DND-41 (cell line): ENCODE results near the gene NID2.

Experiments
- ATAC-seq: fragments of 200-7000 bp; cut with Tn5 transposase; 3 replicates; pipeline ENCODE4 v1.9.1; 2021; ENCODE audit warnings: low read depth; ENCODE audit not compliant: insufficient read depth
- DNase-seq: peaks from one replicate; pipeline ENCODE4 v3.0.0-alpha.2; 2020
- H2AFZ ChIP-seq: 2 replicates; pipeline ENCODE4 v1.6.0; 2012; ENCODE audit warnings: low read depth, low read length
- H3K27ac ChIP-seq: 2 replicates; pipeline ENCODE4 v1.5.1; 2012; ENCODE audit warnings: low read length, inconsistent platforms
- H3K27me3 ChIP-seq: fragments of 200-600 bp; sonication (generic); 2 replicates; pipeline ENCODE4 v1.6.0; 2012; ENCODE audit warnings: low read length, mild to moderate bottlenecking, inconsistent platforms; ENCODE audit not compliant: insufficient read depth, poor library complexity
- H3K36me3 ChIP-seq: 2 replicates; pipeline ENCODE4 v1.5.1; 2012; ENCODE audit warnings: low read length, inconsistent platforms; ENCODE audit not compliant: insufficient read depth
- H3K4me1 ChIP-seq: 2 replicates; pipeline ENCODE4 v1.5.1; 2012; ENCODE audit warnings: mild to moderate bottlenecking, low read length; ENCODE audit not compliant: insufficient read depth
- H3K4me2 ChIP-seq: 2 replicates; pipeline ENCODE4 v1.6.0; 2012; ENCODE audit warnings: mild to moderate bottlenecking, moderate library complexity, low read length, inconsistent platforms; ENCODE audit not compliant: insufficient read depth
- H3K4me3 ChIP-seq, 2 experiments: fragments of 200-600 bp in 1 of 2; shearing (Covaris generic) in 1 of 2; 2 replicates each; pipeline ENCODE4 v1.5.1; 2012 to 2016; ENCODE audit warnings: inconsistent platforms in 2 of 2, low read length in 2 of 2, mild to moderate bottlenecking in 2 of 2, low read depth in 1 of 2, moderate library complexity in 1 of 2
- H3K79me2 ChIP-seq: 2 replicates; pipeline ENCODE4 v1.6.0; 2012; ENCODE audit warnings: low read length, inconsistent platforms; ENCODE audit not compliant: insufficient read depth
- H3K9ac ChIP-seq: 2 replicates; pipeline ENCODE4 v1.6.0; 2012; ENCODE audit warnings: low read depth, mild to moderate bottlenecking, inconsistent platforms, low read length, moderate library complexity
- H3K9me3 ChIP-seq: 2 replicates; pipeline ENCODE4 v1.5.1; 2012; ENCODE audit warnings: low read length, moderate library complexity, mild to moderate bottlenecking, inconsistent platforms; ENCODE audit not compliant: insufficient read depth, severe bottlenecking
- H4K20me1 ChIP-seq: 2 replicates; pipeline ENCODE4 v1.6.0; 2012; ENCODE audit warnings: low read length; ENCODE audit not compliant: insufficient read depth
- EZH2 ChIP-seq: IDR thresholded peaks from 3 replicates; pipeline ENCODE4 v1.6.1; 2012; ENCODE audit warnings: borderline replicate concordance, low read depth, mild to moderate bottlenecking, moderate library complexity, low read length, inconsistent platforms; ENCODE audit not compliant: severe bottlenecking
- TF ChIP-seq, protein P1 (sequence below): IDR thresholded peaks from 2 replicates; pipeline ENCODE4 v1.5.1; 2012; ENCODE audit warnings: borderline replicate concordance, low read length, moderate library complexity, mild to moderate bottlenecking; ENCODE audit not compliant: poor library complexity, severe bottlenecking; ENCODE audit errors: extremely low read depth

Gene NID2

DNA sequence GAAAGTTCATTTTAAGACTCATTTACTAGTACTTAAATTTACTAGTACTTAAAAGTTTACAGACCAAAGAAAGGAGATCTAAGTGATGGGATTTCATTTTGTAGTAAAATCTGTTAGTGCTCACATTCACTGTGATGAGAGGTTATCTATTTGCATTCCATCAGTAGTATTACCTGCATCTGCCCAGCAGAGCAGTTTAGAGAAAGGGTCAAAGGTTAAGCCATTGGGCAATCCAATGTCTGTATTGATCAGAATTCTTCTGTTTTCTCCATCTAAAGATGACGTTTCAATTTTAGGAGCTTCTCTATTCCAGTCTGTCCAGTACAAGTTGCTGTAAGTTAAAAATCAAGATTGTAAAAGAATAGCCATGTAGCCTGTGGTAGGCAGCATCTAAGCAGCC is 61.2 kb downstream of the NID2 start:
- peaks cover 4% of the 10 kb centered on the region; the same call in 1 of the 2 replicates for H3K79me2 ChIP-seq
- ATAC-seq: no peak
- no peak overlapping the region for H3K9ac ChIP-seq
- H3K4me3 ChIP-seq: no peak overlapping the region
- no peaks in the 10 kb centered on the region for H3K4me1 ChIP-seq
- H3K9me3 ChIP-seq: no peaks in the 10 kb centered on the region
- H3K4me2 ChIP-seq: no peak overlapping the region
- TF ChIP-seq, protein P1, sequence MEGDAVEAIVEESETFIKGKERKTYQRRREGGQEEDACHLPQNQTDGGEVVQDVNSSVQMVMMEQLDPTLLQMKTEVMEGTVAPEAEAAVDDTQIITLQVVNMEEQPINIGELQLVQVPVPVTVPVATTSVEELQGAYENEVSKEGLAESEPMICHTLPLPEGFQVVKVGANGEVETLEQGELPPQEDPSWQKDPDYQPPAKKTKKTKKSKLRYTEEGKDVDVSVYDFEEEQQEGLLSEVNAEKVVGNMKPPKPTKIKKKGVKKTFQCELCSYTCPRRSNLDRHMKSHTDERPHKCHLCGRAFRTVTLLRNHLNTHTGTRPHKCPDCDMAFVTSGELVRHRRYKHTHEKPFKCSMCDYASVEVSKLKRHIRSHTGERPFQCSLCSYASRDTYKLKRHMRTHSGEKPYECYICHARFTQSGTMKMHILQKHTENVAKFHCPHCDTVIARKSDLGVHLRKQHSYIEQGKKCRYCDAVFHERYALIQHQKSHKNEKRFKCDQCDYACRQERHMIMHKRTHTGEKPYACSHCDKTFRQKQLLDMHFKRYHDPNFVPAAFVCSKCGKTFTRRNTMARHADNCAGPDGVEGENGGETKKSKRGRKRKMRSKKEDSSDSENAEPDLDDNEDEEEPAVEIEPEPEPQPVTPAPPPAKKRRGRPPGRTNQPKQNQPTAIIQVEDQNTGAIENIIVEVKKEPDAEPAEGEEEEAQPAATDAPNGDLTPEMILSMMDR: no peak
- TF ChIP-seq EZH2: no peak
- H3K36me3 ChIP-seq: peaks cover 98% of the 10 kb centered on the region
- no peak for DNase-seq
- no peak overlapping the region for H3K27ac ChIP-seq
- no peaks in the 10 kb centered on the region for H3K27me3 ChIP-seq
- no peak overlapping the region for H2AFZ ChIP-seq
- H4K20me1 ChIP-seq: peaks cover 4% of the 10 kb centered on the region; the same call in 1 of the 2 replicates

DNA sequence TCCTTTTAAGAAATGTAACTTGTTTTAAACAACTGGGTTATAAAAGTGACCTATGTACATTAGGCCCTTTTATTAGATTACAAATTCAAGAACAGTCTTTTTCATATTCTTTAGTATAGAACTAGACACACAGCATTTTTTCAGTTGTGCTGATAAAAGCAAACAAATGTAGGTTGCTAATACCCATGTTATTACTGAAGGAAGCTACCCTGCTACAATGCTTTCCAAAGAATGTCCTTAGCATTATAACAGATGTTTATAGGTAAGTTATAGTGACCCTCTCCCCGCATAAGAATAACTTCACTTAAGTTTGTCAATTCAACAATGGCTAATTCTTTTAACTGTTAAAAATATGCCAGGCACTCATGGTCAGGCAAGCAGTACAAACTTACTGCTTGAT is 61.6 kb downstream of the NID2 start:
- Histone ChIP-seq H3K79me2 (peaks cover 4% of the 10 kb centered on the region; the same call in 1 of the 2 replicates), H3K4me1 (no peaks in the 10 kb centered on the region), H3K27ac (no peak overlapping the region), H2AFZ (no peak overlapping the region), H3K4me2 (no peak overlapping the region), H3K36me3 (peaks cover 100% of the 10 kb centered on the region), H3K9me3 (no peaks in the 10 kb centered on the region), H3K27me3 (no peaks in the 10 kb centered on the region), H3K9ac (no peak overlapping the region), H4K20me1 (peaks cover 4% of the 10 kb centered on the region; the same call in 1 of the 2 replicates), H3K4me3 (no peak overlapping the region)
- no peak for TF ChIP-seq EZH2
- TF ChIP-seq, protein P1: no peak
- ATAC-seq (no peak), DNase-seq (no peak)

DNA sequence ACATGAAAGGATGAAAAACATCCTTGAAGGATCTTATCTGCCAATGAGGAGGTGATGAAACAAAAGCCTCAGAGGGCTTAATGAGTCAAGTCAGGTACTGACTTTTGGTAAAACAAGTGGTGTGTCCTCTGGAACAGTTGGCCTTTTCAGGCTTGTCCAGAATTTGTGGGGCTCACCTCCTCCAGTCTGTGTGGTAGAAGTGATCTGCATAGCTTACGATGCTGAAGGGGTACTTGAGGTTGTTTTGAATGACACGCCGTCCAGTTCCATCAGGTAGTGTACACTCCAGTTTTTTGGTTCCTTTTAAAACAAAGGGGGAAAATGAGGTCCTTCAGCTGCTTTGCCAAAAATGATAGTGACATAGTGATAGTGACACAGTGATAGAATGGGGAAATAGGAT is 62.5 kb downstream of the NID2 start:
- H4K20me1 ChIP-seq: peaks cover 4% of the 10 kb centered on the region; the same call in 1 of the 2 replicates
- H3K4me1 ChIP-seq: no peaks in the 10 kb centered on the region
- H2AFZ ChIP-seq: no peak overlapping the region
- peaks cover 100% of the 10 kb centered on the region for H3K36me3 ChIP-seq
- TF ChIP-seq, protein P1: no peak
- TF ChIP-seq EZH2: no peak
- no peaks in the 10 kb centered on the region for H3K27me3 ChIP-seq
- no peaks in the 10 kb centered on the region for H3K9me3 ChIP-seq
- peaks cover 4% of the 10 kb centered on the region; the same call in 1 of the 2 replicates for H3K79me2 ChIP-seq
- H3K9ac ChIP-seq: no peak overlapping the region
- no peak for ATAC-seq
- DNase-seq: no peak
- H3K27ac ChIP-seq: no peak overlapping the region
- no peak overlapping the region for H3K4me2 ChIP-seq
- no peak overlapping the region for H3K4me3 ChIP-seq

DNA sequence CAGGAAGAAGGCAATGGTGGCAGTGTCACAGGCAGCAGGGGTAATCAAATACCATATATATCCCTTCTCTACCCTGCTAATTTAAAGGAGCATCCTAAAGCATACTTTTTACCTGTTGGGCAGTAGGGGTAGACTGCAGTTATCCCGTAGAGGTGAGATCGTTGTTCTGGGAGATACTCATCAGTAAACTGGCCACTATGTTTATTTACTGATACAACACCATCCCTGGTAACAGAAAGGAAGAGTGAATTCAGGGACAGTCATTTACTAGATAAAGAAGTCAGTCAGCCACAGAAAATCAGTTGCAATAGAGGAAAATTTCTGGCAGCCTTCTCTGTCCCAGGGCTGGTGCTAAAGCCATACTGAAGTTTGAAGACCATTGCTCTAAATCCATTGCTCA is 63.2 kb downstream of the NID2 start:
- no peak overlapping the region for H3K27ac ChIP-seq
- no peak overlapping the region for H3K4me2 ChIP-seq
- ATAC-seq (no peak), DNase-seq (no peak)
- no peaks in the 10 kb centered on the region for H3K9me3 ChIP-seq
- no peak overlapping the region for H3K4me3 ChIP-seq
- TF ChIP-seq EZH2: no peak
- TF ChIP-seq, protein P1: no peak
- no peaks in the 10 kb centered on the region for H3K27me3 ChIP-seq
- H3K4me1 ChIP-seq: no peaks in the 10 kb centered on the region
- no peak overlapping the region for H2AFZ ChIP-seq
- no peak overlapping the region for H3K9ac ChIP-seq
- peaks cover 4% of the 10 kb centered on the region; the same call in 1 of the 2 replicates for H4K20me1 ChIP-seq
- H3K36me3 ChIP-seq: peaks cover 99% of the 10 kb centered on the region
- H3K79me2 ChIP-seq: peaks cover 4% of the 10 kb centered on the region; the same call in 1 of the 2 replicates
